IMR-90 (cell line): Measurements from ENCODE around the gene ACADS. TPM values are rescaled to one million over a fixed set of nuclear protein-coding genes. Genes with fewer than 3 reads are reported as not detected.

Source experiments
- ATAC-seq: fragments of 200-7000 bp; cut with Tn5 transposase; 2 replicates; pipeline ENCODE4 v1.9.1; 2020; ENCODE audit warnings: low read depth, mild to moderate bottlenecking, moderate library complexity
- BruUV-seq: library from RNA; stranded (reverse); fragments of 400-500 nt; replicated peaks from 2 replicates; lab custom pipeline; 2021; lab: Mats Ljungman, UMichigan
- CTCF ChIA-PET: fragments of 300-600 bp; formaldehyde crosslinking; extraction: SDS; loops from one replicate; lab custom pipeline; 2021; ENCODE audit warnings: antibody characterized with exemption; lab: Yijun Ruan, JAX
- POLR2A ChIA-PET: fragments of 300-600 bp; sonication (Branson Sonifier 250); formaldehyde crosslinking; loops from one replicate; lab custom pipeline; 2022; ENCODE audit warnings: antibody characterized with exemption; ENCODE audit not compliant: unreplicated experiment; lab: Charles Lee
- DNase-seq: peaks from one replicate; pipeline ENCODE4 v3.0.0; 2013
- H2AFZ ChIP-seq: replicated peaks from 2 replicates; pipeline ENCODE3; 2013; ENCODE audit warnings: low read length, mild to moderate bottlenecking; ENCODE audit not compliant: poor library complexity
- H2AK5ac ChIP-seq: 2 replicates; pipeline ENCODE4 v1.6.1; 2013; ENCODE audit warnings: low read depth, low read length, inconsistent platforms
- H2AK9ac ChIP-seq: replicated peaks from 2 replicates; pipeline ENCODE3; 2013; ENCODE audit warnings: mild to moderate bottlenecking, low read depth, low read length, moderate library complexity; ENCODE audit not compliant: poor library complexity
- H2BK120ac ChIP-seq: 2 replicates; pipeline ENCODE4 v1.6.1; 2013; ENCODE audit warnings: low read depth, low read length, inconsistent platforms
- H2BK15ac ChIP-seq: 3 replicates; pipeline ENCODE4 v1.6.1; 2013; ENCODE audit warnings: low read depth, low read length, inconsistent platforms
- H2BK20ac ChIP-seq: 2 replicates; pipeline ENCODE4 v1.6.1; 2013; ENCODE audit warnings: low read depth, mild to moderate bottlenecking, inconsistent platforms, low read length, moderate library complexity
- H2BK5ac ChIP-seq: 2 replicates; pipeline ENCODE4 v1.6.1; 2013; ENCODE audit warnings: mild to moderate bottlenecking, low read depth, low read length, inconsistent platforms; ENCODE audit not compliant: poor library complexity, severe bottlenecking
- H3K14ac ChIP-seq: replicated peaks from 2 replicates; pipeline ENCODE4 v1.6.1; 2013; ENCODE audit warnings: low read depth, low read length, inconsistent platforms
- H3K18ac ChIP-seq: 2 replicates; pipeline ENCODE4 v1.6.1; 2013; ENCODE audit warnings: low read depth, low read length, control low read depth
- H3K23ac ChIP-seq: 2 replicates; pipeline ENCODE4 v1.6.1; 2013; ENCODE audit warnings: low read depth, low read length, inconsistent platforms
- H3K27ac ChIP-seq: 2 replicates; pipeline ENCODE4 v1.5.1; 2013; ENCODE audit warnings: mild to moderate bottlenecking, control low read depth, low read length; ENCODE audit not compliant: insufficient read depth
- H3K27me3 ChIP-seq: 2 replicates; pipeline ENCODE4 v1.6.1; 2013; ENCODE audit warnings: low read length; ENCODE audit not compliant: control insufficient read depth, insufficient read depth
- H3K36me3 ChIP-seq: 2 replicates; pipeline ENCODE4 v1.6.1; 2013; ENCODE audit warnings: low read length, mixed read lengths; ENCODE audit not compliant: control insufficient read depth, insufficient read depth
- H3K4ac ChIP-seq: 2 replicates; pipeline ENCODE4 v1.6.1; 2013; ENCODE audit warnings: low read depth, low read length, inconsistent platforms
- H3K4me1 ChIP-seq: 2 replicates; pipeline ENCODE4 v1.6.1; 2013; ENCODE audit warnings: low read length, mixed read lengths; ENCODE audit not compliant: control insufficient read depth, insufficient read depth
- H3K4me2 ChIP-seq: 2 replicates; pipeline ENCODE4 v1.6.1; 2013; ENCODE audit warnings: low read depth, mild to moderate bottlenecking, control low read depth, low read length, moderate library complexity
- H3K4me3 ChIP-seq: 2 replicates; pipeline ENCODE4 v1.5.1; 2013; ENCODE audit warnings: low read depth, mild to moderate bottlenecking, control low read depth, low read length, moderate library complexity; ENCODE audit not compliant: insufficient read depth
- H3K56ac ChIP-seq: 2 replicates; pipeline ENCODE4 v1.6.1; 2013; ENCODE audit warnings: low read length, inconsistent platforms; ENCODE audit not compliant: insufficient read depth; ENCODE audit errors: extremely low read depth
- H3K79me1 ChIP-seq, 2 experiments: 2 replicates each; pipeline ENCODE4 v1.6.1; 2013; ENCODE audit warnings: low read length in 2 of 2, inconsistent platforms in 1 of 2, low read depth in 1 of 2
- H3K9ac ChIP-seq: 2 replicates; pipeline ENCODE4 v1.6.1; 2013; ENCODE audit warnings: low read depth, low read length, control low read depth
- H3K9me1 ChIP-seq: 2 replicates; pipeline ENCODE4 v1.6.1; 2013; ENCODE audit warnings: low read length, inconsistent platforms; ENCODE audit not compliant: insufficient read depth
- H3K9me3 ChIP-seq: 2 replicates; pipeline ENCODE4 v1.6.1; 2013; ENCODE audit warnings: low read length; ENCODE audit not compliant: control insufficient read depth, insufficient read depth
- H4K20me1 ChIP-seq: 2 replicates; pipeline ENCODE4 v1.6.1; 2013; ENCODE audit warnings: low read length, inconsistent platforms; ENCODE audit not compliant: insufficient read depth
- H4K5ac ChIP-seq: 2 replicates; pipeline ENCODE4 v1.6.1; 2013; ENCODE audit warnings: mild to moderate bottlenecking, low read depth, low read length, control low read depth
- H4K8ac ChIP-seq, 2 experiments: 2 replicates each; pipeline ENCODE4 v1.6.1; 2013; ENCODE audit warnings: low read depth in 2 of 2, low read length in 2 of 2, control low read depth in 1 of 2, inconsistent platforms in 1 of 2
- H4K91ac ChIP-seq: 2 replicates; pipeline ENCODE4 v1.6.1; 2013; ENCODE audit warnings: low read depth, low read length, inconsistent platforms; ENCODE audit not compliant: insufficient read depth
- BHLHE40 ChIP-seq: fragments of 150-350 bp; IDR thresholded peaks from 2 replicates; pipeline ENCODE4 v1.6.1; 2016; ENCODE audit warnings: mild to moderate bottlenecking, low read depth, low read length
- CEBPB ChIP-seq: IDR thresholded peaks from 2 replicates; pipeline ENCODE4 v1.6.1; 2012; ENCODE audit warnings: low read depth, low read length, improper control_type of control experiment
- CHD1 ChIP-seq: IDR thresholded peaks from 2 replicates; pipeline ENCODE4 v1.6.1; 2012; ENCODE audit warnings: low read depth, low read length, improper control_type of control experiment
- FOS ChIP-seq: fragments of 150-350 bp; IDR thresholded peaks from 2 replicates; pipeline ENCODE4 v1.6.1; 2016; ENCODE audit warnings: low read depth, low read length
- MAFK ChIP-seq: IDR thresholded peaks from 2 replicates; pipeline ENCODE4 v1.6.1; 2012; ENCODE audit warnings: low read depth, low read length, improper control_type of control experiment
- MAZ ChIP-seq: IDR thresholded peaks from 2 replicates; pipeline ENCODE4 v1.6.1; 2012; ENCODE audit warnings: low read depth, mild to moderate bottlenecking, low read length, improper control_type of control experiment, moderate library complexity, borderline replicate concordance
- MXI1 ChIP-seq: IDR thresholded peaks from 2 replicates; pipeline ENCODE4 v1.6.1; 2012; ENCODE audit warnings: low read depth, mild to moderate bottlenecking, low read length, moderate library complexity, borderline replicate concordance
- NFE2L2 ChIP-seq: fragments of 150-350 bp; IDR thresholded peaks from 2 replicates; pipeline ENCODE4 v1.6.1; 2016; ENCODE audit warnings: low read depth, mild to moderate bottlenecking, low read length
- POLR2A ChIP-seq: IDR thresholded peaks from 2 replicates; pipeline ENCODE4 v1.6.1; 2012; ENCODE audit warnings: mild to moderate bottlenecking, low read depth, low read length
- RAD21 ChIP-seq: IDR thresholded peaks from 2 replicates; pipeline ENCODE4 v1.6.1; 2012; ENCODE audit warnings: low read length, improper control_type of control experiment
- RCOR1 ChIP-seq: IDR thresholded peaks from 2 replicates; pipeline ENCODE4 v1.6.1; 2012; ENCODE audit warnings: mild to moderate bottlenecking, low read length, improper control_type of control experiment; ENCODE audit not compliant: insufficient replicate concordance
- RFX5 ChIP-seq: IDR thresholded peaks from 2 replicates; pipeline ENCODE4 v1.8.0; 2012; ENCODE audit warnings: low read depth, mild to moderate bottlenecking, low read length, moderate library complexity
- SMC3 ChIP-seq: fragments of 150-350 bp; IDR thresholded peaks from 2 replicates; pipeline ENCODE4 v1.6.1; 2016; ENCODE audit warnings: low read depth, mild to moderate bottlenecking, antibody characterized with exemption, low read length, moderate library complexity
- WGBS, 2 experiments: methylation state at CpG; one replicate each; pipeline versions ENCODE4 v1.1.5 to v1.1.7; 2013; ENCODE audit warnings: missing lambda C conversion rate in 2 of 2; ENCODE audit not compliant: insufficient read length in 1 of 2; ENCODE audit errors: extremely low coverage in 2 of 2; 5-methylcytosine and 5-hydroxymethylcytosine counted together
- dilution Hi-C: fragments of 300-500 bp; cut with HindIII; formaldehyde crosslinking; loops from one replicate; pipeline ENCODE4 v1.14.3; 2018; ENCODE audit warnings: low sequenced_read_pairs; ENCODE audit not compliant: unreplicated experiment
- in situ Hi-C: fragments of 300-500 bp; cut with MboI; formaldehyde crosslinking; loops from 3 replicates; pipeline ENCODE4 v1.14.3; 2019; ENCODE audit warnings: low sequenced_read_pairs, inconsistent platforms, mixed read lengths
- intact Hi-C: fragments of 100-400 bp; cut with micrococcal nuclease; formaldehyde crosslinking; loops from 2 replicates; pipeline ENCODE4 v1.10.0; 2022
- polyA plus RNA-seq, 3 experiments: library from polyadenylated mRNA; depleted of rRNA; stranded (reverse); fragments of >200 nt; gene quantifications; 2 replicates each; pipeline ENCODE4 v1.2.3, GENCODE V29; 2012; ENCODE audit warnings: low replicate concordance in 1 of 3
- total RNA-seq: library from RNA; depleted of rRNA; stranded (reverse); fragments of >200 nt; gene quantifications from 2 replicates; pipeline ENCODE4 v1.2.3, GENCODE V29; 2012
- TF ChIP-seq, protein P1 (sequence below): fragments of 150-350 bp; IDR thresholded peaks from 2 replicates; pipeline ENCODE4 v1.6.1; 2017; ENCODE audit warnings: mild to moderate bottlenecking, antibody characterized with exemption, low read length, low read depth
- TF ChIP-seq, protein P2 (sequence below): fragments of 150-350 bp; IDR thresholded peaks from 2 replicates; pipeline ENCODE4 v1.6.1; 2016; ENCODE audit warnings: low read depth, mild to moderate bottlenecking, low read length, moderate library complexity, borderline replicate concordance
- TF ChIP-seq, protein P3 (sequence below): conservative IDR thresholded peaks from 2 replicates; pipeline ENCODE4 v1.5.1; 2012; ENCODE audit warnings: mild to moderate bottlenecking, low read depth, low read length, improper control_type of control experiment

The ACADS gene
- total and polyA plus RNA-seq, 2 of the 4 experiments (the other 2 are of a cell fraction), result 2.9 to 5.5 TPM

DNA sequence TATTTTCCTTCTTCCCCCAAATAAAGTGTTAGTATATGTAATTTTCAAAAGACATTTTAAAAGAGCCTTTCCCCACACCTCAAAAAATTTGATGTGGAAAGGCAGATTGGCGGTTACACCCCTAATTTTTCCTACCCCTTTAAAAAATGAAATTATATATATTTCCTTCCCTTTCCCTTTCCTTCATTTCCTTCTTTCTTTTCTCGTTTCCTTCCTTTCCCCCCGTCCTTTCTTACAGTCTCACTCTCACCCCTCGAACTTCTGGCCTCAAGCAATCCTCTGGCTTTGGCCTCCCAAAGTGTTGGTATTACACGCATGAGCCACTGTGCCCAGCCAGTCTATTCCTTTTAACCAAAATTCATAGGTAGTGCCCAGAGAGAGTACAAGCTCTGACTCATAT is 19.6 kb upstream of the ACADS start:
- ATAC-seq, result no peak
- Histone ChIP-seq H2BK5ac (no peak overlapping the region), H3K4me1 (no peaks in the 10 kb centered on the region; the same call in 1 of the 2 replicates), H3K36me3 (peaks cover 18% of the 10 kb centered on the region), H2BK20ac (no peak overlapping the region), H3K9me1 (peaks cover 7% of the 10 kb centered on the region; the same call in 1 of the 2 replicates), H3K4me2 (no peak overlapping the region), H3K56ac (no peak overlapping the region), H3K14ac (no peak overlapping the region), H3K4ac (no peak overlapping the region), H4K8ac (no peak overlapping the region), H2AFZ (no peak overlapping the region), H4K91ac (no peak overlapping the region), H2AK9ac (no peak overlapping the region), H4K5ac (no peak overlapping the region), H3K27ac (no peak overlapping the region), H3K4me3 (no peak overlapping the region), H2BK15ac (no peak overlapping the region), H3K9ac (no peak overlapping the region), H3K79me1 (peaks cover 0 to 10% of the 10 kb centered on the region in 2 experiments; a peak in 2 of 4 replicates), H3K27me3 (no peaks in the 10 kb centered on the region), H3K9me3 (no peaks in the 10 kb centered on the region), H4K20me1 (no peaks in the 10 kb centered on the region), H3K18ac (no peak overlapping the region), H2BK120ac (no peak overlapping the region), H3K23ac (no peak overlapping the region), H2AK5ac (no peak overlapping the region)
- no peak for TF ChIP-seq CEBPB
- TF ChIP-seq MAZ, result no peak
- TF ChIP-seq POLR2A, result no peak
- TF ChIP-seq BHLHE40, result no peak
- TF ChIP-seq RFX5, result no peak
- no peak for TF ChIP-seq FOS
- TF ChIP-seq, protein P1, sequence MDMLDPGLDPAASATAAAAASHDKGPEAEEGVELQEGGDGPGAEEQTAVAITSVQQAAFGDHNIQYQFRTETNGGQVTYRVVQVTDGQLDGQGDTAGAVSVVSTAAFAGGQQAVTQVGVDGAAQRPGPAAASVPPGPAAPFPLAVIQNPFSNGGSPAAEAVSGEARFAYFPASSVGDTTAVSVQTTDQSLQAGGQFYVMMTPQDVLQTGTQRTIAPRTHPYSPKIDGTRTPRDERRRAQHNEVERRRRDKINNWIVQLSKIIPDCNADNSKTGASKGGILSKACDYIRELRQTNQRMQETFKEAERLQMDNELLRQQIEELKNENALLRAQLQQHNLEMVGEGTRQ, result no peak
- no peak for TF ChIP-seq MXI1
- TF ChIP-seq RCOR1, result no peak
- no peak for TF ChIP-seq NFE2L2
- TF ChIP-seq, protein P2, sequence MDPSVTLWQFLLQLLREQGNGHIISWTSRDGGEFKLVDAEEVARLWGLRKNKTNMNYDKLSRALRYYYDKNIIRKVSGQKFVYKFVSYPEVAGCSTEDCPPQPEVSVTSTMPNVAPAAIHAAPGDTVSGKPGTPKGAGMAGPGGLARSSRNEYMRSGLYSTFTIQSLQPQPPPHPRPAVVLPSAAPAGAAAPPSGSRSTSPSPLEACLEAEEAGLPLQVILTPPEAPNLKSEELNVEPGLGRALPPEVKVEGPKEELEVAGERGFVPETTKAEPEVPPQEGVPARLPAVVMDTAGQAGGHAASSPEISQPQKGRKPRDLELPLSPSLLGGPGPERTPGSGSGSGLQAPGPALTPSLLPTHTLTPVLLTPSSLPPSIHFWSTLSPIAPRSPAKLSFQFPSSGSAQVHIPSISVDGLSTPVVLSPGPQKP, result no peak
- no peak for TF ChIP-seq RAD21
- no peak for TF ChIP-seq CHD1
- TF ChIP-seq, protein P3, sequence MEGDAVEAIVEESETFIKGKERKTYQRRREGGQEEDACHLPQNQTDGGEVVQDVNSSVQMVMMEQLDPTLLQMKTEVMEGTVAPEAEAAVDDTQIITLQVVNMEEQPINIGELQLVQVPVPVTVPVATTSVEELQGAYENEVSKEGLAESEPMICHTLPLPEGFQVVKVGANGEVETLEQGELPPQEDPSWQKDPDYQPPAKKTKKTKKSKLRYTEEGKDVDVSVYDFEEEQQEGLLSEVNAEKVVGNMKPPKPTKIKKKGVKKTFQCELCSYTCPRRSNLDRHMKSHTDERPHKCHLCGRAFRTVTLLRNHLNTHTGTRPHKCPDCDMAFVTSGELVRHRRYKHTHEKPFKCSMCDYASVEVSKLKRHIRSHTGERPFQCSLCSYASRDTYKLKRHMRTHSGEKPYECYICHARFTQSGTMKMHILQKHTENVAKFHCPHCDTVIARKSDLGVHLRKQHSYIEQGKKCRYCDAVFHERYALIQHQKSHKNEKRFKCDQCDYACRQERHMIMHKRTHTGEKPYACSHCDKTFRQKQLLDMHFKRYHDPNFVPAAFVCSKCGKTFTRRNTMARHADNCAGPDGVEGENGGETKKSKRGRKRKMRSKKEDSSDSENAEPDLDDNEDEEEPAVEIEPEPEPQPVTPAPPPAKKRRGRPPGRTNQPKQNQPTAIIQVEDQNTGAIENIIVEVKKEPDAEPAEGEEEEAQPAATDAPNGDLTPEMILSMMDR, result no peak
- TF ChIP-seq SMC3, result no peak
- no peak for TF ChIP-seq MAFK
- dilution Hi-C loops, result no loop called here
- intact Hi-C loops, result no loop called here
- no peak for DNase-seq
- ChIA-PET POLR2A (no interaction called here), CTCF (no interaction called here)
- in situ Hi-C loops, result no loop called here
- BruUV-seq, result no TSS peak
- WGBS, 2 experiments, result 80 to 100% methylated on average over 2 of the region's 5 CpGs
